HL-60/S4 treated with phorbol 12-myristate 13-acetate at 8.2 ng/mL for 4 days and 3 days (cell line): ENCODE measurements around the gene TSPAN2.

Experiments used
- in situ Hi-C: fragments of 300-500 bp; cut with MboI; formaldehyde crosslinking; loops from 2 replicates; pipeline ENCODE4 v1.15.0; 2022; ENCODE audit warnings: low sequenced_read_pairs

TSPAN2 gene

DNA sequence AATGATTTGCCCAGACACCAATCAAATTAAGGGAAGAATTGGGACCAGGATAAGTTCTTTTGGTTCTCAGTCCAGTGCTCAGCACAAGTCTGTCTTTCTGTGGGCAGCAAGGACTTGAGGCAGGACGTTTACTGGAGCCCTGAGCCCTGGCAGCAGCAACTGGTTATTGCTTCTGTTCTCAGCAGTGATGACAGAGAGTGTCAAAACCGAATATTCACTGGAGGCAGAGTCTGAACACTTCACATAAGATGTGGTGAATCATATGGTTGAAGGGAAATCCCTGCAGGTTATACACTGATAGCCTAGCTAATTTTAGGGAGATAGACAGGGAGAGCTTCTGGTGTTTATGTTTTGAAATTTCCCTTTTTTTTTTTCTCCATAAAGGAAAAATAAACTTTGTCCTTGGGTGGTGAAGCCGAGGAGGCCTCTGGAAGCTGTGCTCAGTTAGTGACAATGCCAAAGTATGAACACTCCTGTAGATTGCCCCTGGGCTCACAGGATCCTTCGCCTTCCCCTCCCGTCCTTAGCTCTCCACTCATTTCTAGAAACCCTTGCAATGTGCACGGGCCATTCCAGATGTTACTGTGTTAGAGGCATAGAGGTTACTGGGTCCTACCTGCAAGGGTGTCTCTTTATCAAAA lies 26.3 kb upstream of the TSPAN2 start:
- in situ Hi-C loops: no loop called here

DNA sequence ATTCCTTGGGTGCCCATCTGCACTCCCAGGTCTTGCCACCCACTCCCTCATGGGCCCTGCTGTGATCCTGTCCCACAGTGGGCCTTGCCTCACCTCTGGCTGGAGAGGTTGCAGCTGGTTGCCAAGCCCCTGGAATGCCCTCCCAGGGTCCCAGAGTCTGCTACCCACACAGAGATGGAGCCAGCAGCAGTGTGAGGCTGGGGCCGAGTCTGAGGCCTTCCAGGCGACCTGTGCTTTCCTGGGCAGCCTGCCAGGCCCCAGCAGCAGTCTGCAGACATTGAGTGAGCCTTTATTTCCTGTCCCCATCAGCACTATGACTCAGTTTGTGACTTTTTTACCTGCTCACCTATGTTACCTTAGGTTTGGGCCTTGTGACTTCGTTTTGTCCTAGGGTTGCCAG lies 25.0 kb upstream of the TSPAN2 start:
- in situ Hi-C loops: no loop called here

DNA sequence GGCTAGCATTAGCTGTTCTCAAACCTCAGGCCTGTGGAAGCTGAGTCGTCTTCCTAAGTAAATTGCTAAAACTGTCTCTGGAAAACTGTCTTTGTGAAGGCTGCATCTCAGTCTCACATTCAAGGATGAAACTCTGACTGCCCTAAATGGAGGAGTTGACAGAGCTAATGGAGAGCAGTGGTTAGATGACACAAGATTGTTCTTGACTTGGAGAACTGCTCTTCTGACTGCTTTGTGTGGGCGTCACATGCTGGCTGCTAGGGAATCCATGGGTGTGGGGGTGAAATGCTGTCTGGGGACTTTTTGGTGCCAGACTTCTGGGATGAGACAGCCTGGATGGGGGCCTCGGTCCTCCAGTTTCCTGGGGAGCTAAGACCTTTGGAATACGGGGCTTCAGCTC lies 24.5 kb upstream of the TSPAN2 start:
- in situ Hi-C loops: no loop called here

DNA sequence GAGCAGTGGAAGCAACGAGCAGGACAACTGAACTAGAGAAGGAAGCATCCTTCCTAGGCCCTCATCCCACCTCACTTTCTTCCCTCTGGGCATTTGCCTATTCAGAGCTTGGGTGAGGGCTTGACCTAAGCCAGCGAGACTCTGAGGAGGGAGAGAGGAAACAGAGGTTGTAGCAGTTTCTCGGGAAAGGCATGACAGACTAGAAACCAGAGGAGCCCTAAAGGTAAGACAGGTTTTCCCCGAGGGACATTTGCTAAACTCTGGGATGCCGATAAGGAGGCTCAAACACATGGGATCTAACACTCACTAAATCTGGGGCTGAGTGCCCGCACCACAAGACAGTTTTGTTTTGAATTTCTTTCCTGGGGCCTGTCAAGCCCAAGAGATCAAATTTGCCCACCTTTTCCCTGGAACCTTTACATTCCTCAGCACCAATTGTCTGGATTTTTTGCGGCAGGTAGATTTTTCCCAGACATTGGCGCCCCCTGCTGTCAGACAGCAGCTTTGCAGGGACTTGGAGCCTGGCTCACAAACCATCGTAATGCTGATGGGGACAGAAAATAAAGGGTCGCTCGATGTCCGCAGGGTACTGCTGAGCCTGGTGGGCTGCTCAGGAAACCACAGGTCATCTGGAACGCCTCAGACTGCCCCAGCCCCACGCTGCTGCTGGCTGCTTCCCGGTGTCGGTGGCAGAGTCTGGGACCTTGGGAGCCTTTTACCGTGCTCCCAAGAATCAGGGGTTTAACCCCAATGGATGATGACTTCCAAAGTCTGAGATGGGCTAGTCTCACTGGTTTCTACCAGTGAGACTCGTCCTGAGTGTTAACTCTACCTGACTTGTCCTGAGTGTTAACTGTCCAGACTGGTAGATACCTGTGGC lies 23.4 kb upstream of the TSPAN2 start:
- in situ Hi-C loops: no loop called here

DNA sequence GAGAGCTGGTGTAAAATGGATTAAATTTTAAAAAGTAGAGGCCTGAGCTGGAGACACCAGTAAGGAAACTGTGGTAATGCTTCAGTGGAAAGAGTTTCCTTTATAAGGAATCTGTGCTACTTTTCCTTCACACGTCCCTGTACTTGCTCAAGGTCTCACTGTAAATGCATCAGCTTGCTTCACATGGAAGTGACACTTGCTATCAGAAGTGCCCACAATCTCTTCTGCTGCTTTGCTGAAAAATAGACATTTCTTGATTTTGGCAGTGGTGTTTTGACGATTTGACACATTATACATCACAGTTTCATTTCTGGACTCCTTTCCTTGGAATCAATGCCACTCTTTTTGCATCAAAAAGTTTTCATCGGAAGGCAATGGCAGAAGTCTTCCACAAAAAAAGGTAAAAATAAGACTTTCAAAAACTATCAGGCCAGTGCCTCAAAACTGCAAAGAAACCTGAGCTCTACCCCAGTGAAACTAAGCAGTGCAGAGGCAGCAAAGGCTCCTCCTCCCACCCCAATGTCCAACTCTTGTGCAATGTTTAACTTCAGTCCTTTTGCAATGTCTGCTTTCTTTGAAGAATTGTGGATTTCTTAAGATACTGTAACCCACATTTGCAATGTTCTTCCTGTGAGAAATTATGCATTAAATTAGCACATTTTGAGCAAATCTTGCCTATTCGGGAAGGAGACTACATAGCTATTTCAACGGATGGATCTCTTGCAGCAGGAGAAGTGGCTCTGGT lies 18.4 kb upstream of the TSPAN2 start:
- in situ Hi-C loops: no loop called here

DNA sequence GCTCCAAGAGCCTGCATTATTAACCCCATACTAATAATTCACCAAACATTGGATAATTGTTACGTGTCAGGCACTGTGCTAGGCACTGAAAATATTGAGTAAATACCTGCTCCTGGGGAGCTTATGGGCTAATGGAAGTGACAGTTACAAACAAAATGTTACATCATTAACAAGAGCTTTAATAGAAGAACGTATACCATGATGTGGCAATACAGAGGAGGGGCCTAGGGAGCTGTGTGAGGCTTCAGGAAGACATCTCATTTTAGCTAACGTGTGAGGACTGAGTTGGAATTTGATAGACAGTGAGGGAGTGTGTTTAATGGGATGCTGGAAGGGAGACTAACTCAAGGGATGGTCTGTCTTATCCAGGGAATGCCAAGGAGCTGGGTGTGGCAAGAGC lies 16.5 kb upstream of the TSPAN2 start:
- in situ Hi-C loops: no loop called here

DNA sequence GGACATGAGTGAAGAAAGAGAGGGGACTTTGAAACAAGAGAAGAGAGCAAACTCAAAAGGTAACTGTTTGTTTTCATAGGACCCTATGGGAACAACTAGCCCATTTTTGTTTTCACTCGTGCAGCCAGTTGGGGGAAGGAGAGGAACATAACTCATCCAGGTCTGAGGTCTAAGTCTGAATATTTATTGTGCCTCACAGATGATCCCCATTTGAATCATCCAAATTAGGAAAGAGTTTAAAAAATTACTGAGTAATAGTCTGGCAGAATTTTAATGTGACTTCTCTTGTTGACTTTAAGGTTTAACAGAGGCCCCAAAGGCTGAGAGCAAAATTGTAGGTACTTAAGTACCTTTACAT lies 10.4 kb upstream of the TSPAN2 start:
- in situ Hi-C loops: no loop called here

DNA sequence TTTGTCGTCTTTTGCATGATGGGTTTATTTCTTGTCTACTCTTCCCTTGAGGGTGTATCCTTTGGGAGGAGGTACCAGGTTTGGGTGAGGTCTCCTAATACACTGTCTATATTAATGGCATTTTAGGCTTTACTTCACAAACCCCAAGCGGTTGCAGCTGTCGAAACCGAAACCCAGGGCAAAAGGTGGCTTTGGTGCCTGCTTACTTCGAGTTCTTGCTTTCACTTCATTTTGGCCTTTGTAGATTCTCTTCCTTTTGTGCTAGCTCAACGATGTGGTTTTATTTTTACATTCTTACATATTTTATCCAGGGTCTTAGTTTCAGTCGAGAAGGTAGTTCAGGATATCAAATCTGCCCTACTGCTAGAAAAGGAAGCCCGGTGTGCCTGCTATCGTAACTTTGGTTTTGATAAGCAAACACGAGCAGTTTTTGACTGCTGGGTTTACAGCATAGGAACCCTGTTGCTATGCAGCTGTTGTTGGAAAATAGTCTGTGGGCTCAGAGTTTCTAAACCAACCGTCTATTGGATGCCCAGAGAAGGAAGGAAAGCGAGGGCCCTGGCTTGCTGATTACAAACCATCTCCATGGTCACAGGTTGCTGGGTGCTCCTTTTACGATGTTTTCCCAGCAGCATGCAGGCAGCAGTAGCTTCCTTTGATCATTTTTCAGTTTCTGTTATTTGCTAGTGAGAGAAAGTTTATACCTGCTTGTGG lies 9.8 kb upstream of the TSPAN2 start:
- in situ Hi-C loops: no loop called here

DNA sequence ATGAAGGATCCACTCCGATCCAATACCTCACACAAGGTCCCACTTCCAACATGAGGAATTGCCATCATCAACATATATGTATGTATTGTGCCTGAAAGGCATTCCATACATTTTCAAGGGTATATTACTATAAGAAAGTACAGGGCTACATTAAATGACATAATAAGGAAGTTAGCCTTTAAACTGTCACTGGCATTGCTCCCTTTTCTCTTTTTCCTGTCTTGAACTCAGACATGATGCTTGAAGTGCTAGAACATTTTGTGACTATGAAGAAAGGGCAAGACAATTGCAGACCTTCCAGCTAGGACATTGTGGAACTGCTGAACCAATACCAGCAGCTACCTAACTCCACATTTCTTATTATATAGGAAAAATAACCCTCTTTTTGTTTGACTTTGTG lies 2.9 kb upstream of the TSPAN2 start:
- in situ Hi-C loops: no loop called here

DNA sequence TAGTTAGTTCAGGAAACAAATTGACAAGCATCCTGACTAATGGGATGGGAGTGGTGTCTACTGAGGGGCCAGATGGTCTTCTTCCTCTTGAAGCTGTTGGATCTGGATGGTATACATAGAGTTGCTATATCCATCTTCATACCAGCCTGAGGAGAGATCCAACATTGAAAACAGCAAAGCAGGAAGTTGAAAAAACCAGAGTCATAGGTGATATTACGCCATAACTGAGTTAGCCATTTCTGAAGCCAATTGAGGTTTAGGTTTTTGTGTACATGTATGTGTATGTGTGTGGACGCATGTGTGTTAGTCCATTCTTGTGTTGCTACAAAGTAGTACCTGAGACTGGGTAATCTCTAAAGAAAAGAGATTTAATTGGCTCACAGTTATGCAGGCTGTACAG lies 2.3 kb upstream of the TSPAN2 start:
- in situ Hi-C loops: no loop called here

DNA sequence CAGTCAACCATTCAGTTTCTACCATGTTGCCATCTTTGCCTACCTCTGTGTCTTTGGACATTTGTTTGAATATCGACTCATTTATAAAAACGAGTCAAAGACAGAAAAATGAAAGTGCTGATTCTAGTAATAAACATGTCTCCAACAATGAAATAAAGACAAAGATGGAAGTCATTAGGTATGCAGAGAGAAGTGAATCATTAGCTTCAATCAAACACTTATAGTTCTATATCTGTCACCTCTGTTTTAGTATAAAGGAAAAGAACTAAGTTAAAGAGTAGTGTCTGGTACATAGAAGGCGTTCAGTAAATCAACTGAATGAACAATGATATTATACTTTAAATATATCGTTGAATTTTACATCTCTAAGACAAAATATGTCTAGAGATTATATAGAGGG lies 1.7 kb upstream of the TSPAN2 start:
- in situ Hi-C loops: no loop called here

DNA sequence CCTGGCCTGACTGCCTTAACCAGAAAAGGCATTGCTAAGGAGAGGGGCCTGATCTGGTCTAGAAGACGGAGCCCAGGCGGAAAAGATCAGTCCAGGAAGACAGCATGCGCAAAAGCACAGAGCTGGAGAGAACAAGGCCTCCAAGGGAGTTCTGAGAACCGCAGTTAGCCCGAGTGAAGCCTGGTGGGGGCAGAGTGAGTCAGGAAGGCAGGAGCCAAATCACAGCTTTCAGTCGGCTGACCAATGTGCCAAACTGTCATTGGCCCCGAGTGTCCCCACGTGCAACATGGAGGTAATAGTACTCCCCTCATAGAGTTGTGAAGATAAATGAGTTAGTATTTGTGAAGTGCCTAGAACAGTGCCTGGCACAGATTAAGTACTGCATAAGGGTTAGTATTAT lies 1.2 kb upstream of the TSPAN2 start:
- in situ Hi-C loops: no loop called here

DNA sequence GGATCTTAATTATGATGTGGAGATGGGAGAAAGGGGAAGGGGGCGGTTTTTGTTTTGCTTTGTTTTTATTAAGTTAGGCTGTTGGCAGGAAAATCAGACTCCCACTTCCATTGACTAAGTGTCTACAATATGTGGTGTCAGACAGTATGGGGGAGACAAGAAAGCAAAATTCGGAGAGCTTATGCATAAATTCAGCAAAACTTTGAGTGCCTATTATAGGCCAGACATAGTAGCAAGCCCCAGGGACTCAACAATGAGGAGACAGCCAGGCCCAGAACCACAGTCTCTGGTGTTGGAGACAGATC lies 835 bp upstream of the TSPAN2 start:
- in situ Hi-C loops: no loop called here

DNA sequence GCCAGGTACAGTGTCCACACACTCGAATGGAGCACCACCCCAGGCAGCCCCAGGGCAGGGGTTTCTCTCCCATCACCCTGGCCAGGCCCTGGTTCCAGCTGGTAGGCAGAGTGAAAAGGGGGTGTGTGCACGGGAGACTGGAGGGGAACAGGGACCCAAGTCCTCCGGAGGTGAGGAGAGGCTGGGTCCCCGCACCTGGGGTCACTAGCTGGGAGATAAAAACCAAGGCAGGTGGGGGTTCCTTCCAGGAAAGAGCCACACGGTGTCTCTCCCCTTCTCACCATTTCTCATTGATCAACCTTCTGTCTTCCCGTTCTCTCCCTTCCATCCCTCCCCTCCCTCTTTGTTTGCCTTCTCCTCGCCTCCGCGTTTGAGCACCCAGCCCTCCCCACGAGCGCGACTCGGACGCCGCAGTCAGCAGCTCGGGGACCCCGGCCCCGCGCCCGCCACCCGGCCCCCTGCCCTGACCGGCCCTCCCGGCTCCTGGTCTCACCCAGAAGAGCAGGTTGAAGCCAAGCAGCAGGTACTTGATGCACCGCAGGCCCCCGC lies 358 bp downstream of the TSPAN2 start:
- in situ Hi-C loops: no loop called here

DNA sequence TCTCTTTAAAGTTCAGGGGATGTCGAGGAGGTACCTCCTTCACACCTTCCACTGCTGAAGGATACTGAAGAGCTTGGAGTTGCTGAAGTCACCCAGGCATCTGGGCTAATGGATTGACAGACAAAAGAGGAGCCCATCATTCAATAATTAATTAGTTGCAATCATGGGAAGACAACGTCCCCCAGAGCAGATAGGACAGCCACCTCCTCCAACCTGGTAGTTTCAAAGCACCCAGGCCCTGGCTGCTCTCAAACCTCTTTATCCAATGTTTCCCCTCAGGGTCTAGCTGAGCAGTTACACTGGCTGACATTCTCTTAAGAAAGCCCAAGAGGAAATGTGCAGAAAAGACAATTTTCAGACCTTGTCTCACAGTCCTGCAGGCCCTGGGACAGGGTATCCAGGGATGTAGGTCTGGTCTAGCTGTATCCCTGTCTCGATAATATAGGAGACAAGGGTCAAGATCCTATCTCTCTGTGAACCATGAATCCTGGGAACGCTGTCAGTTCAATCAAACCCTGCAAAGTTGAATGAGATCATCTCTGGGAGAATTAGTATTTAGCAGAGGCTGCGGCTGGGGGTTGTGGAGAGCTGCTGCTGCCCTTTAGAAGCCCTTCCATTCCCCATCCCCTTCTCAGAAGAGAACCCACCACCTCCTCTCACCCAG lies 1.1 kb downstream of the TSPAN2 start:
- in situ Hi-C loops: no loop called here

DNA sequence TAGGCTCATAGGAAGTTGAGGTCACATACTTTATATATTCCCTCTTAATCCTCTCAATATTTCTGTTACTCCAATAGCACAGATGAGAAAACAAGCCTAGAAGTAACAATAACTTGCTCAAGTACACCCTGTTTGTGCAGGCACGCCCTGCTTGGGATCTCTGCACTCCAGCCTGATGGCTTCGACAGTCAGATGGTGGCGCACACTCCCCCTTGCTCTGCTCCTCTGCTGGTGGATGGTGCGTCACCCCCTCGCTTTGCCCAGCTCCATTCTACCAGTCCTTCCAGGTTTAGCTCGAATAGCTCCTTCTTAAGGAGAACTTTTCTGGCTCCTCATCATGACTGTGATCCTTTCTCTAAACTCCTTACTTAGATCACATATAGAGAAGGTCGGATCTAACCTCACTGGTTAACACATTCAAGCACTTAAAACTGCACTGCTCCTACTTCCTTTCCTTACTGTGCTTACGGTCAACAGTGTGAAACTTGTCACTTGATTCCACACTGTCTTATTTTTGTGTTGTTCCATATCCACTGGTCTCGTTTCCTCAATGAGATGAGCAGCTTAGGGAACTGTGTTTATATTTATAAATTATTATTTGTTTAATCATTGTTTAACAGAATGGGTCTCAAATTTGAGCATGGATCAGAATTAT lies 3.0 kb downstream of the TSPAN2 start:
- in situ Hi-C loops: no loop called here

DNA sequence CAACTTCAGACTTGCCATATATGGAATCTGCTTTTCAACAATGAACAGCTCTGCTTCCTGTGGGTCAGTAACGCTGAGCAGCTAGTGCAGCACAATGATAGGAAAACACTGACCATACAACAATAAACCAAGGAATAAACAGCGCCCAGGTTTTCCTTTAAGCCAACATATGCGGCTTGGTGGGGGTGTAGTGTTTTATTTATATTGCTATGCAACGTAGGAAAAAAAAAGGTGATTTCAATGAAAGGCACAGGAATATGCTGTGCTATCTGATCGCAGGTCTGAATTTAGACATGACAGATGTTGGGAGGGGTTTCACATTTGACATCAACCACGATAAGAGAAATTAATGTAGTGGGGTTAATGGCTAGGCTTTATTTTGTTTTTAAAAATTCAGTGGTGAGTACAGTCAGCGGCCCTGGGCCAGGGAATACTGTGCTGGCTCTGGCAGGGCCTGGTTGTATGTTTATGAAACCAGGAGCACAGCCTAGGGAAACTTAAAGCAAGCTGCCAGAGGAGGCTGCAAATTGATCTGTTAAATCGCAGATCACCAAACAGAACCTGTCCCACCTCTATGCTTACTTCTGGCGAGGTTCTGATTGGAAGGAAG lies 4.3 kb downstream of the TSPAN2 start:
- in situ Hi-C loops: no loop called here

DNA sequence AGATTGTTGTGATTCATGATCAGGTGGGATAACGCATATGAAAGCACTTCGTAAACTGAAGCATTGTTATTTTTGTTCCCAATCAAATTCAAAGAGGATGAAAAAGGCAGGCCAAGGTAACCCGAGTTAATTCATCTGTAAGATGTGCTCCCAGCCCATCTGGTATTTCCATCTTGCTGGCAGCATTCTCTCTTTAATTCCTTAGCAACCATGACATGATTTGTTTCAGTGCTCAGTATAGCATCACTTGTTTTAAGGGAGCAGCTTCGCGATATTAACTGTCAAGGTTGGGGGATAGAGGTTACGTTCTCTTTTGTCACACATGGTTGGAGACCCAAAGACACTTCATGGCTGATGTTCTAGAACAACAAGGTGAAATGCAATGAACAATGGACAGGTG lies 6.4 kb downstream of the TSPAN2 start:
- in situ Hi-C loops: no loop called here

DNA sequence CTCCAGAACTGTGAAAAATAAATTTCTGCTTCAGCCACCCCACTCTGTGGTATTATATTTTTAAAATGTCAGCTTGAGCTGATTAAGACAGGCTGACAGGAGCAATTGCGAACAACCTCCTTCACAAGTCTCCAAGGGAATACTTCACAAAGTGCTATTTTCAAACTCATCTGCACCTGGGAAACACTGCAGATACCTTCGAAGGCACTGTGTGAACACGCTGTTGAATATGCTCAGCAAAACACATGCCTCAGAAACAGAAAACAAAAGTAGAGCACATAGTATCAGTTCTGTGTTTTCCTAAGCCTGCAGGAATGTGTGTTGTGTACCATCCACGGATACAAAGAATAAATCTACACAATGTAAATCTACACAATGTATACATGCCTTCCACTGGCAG lies 10.6 kb downstream of the TSPAN2 start:
- in situ Hi-C loops: no loop called here

DNA sequence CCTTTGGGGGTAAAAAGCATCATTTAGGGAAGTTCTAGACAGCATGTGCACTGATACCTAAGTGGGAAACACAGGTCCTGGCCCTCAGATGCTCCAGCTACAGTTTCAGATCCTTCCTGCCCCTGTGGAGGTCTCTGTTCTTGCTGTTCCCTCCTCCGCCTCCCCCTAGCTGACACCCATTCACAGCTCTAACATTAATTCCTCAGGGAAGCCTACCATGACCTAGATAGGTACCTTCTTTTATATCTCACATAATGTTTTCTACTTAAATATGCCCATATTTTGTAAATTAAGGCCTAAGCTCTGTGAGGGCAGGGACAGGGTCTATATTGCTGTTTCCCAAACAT lies 11.3 kb downstream of the TSPAN2 start:
- in situ Hi-C loops: no loop called here
